Activated CD4-positive, alpha-beta T cell treated with anti-CD3 and anti-CD28 coated beads for 4 hours (primary cell): ENCODE data around the gene TOR4A.

Source experiments
- DNase-seq, 2 donors: peaks; one replicate each; pipeline ENCODE4 v3.0.0-alpha.2; 2020

The TOR4A gene

DNA sequence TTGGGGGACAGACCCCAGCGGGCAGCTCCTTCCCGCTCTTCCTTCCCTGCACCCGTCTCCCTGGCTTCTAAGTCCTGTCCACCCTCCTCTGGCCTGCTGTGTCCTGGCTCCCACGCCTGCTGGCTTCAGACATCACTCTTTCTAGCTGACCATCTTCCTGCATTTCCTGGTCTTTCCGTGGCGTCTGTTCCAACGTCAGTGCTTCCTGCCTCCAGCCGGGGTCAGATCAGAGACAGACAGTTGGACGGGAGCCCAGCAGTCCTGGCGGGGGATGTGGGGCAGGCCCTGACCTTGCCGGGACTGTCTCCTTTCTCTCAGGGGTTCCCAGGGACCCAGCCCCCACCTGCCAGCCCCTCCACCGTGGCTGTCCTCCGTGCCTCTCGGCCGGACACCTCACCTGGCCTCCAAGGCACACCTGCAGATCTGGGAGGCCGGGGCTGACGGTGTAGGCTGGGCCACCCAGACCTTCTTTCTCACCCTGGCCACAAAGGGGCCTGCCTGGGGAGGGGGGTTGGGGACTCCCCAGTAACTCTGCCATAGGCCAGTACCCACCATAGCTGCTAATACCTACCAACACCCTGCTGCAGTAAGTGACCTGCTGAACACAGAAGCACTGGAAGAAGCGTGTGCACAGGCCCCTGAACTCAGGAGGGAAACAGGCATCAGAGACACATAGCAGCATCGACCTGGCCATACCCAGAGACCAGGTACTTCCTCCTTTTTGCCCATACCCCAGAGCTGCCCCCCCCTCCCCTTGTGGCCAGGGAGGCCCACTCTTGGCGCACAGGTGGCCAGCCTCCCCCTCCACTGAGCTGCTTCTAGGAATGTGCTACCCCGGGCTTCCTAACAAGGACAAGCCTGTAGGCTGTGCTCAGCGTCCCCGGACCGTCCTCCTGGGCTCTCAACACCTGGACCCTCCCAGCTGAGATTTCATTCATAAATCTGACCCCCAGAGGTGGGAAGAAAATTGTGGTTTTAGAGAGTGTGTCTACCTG lies 19.4 kb downstream of the TOR4A start:
- DNase-seq, result no peak

DNA sequence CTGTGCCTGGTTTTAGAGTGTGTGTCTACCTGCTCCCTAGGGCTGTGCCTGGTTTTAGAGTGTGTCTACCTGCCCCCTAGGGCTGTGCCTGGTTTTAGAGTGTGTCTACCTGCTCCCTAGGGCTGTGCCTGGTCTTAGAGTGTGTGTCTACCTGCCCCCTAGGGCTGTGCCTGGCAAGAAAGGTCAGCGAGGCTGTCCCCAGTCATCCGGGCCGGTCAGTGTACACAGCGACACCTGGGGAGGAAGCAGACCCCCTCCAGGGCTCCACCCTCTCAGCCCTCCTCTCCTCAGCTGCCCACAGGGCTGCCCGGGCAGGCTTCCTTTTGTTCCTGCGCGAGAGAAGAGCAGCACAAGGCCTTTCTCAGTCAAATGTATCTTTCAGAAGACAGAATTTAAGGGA lies 20.4 kb downstream of the TOR4A start:
- DNase-seq, result no peak

DNA sequence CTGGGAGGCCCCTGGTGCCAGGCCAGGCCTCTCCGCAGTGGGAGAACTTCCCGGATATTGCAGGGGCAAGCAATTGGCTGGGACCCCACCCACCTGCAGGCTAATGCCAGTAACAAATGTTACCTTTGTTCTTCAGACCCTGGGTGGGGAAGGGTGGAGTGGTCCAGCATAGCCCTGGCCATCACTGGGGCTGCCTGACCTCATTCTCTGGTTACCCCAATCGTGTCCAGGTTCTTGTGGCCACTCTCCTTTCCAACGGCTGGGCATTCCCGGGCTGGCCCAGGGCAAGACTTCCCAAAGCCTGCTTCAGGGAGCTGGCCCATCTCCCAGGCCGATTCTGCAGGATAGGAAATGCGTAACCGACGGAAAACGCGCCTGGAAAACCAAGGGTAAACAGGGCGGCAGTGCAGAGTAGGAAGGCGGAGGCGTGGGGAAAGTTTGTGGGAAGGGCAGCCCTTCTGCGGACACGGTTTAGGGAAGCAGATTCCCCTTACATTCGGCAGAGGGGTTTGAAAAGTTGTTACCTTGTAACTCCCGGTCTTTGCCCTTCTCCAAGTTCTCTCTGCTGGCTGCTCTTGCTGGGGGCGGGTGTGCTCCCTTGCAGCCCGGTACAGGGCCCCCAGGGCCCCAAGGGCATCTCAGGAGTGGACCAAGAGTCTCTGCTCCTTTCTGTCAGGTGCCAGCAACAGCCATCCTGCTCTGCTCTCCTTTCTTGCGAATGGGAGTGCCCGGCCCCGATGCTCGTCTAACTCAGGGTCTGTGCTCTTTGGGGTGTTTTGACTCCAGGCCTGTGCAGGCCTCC lies 21.1 kb downstream of the TOR4A start:
- no peak for DNase-seq

DNA sequence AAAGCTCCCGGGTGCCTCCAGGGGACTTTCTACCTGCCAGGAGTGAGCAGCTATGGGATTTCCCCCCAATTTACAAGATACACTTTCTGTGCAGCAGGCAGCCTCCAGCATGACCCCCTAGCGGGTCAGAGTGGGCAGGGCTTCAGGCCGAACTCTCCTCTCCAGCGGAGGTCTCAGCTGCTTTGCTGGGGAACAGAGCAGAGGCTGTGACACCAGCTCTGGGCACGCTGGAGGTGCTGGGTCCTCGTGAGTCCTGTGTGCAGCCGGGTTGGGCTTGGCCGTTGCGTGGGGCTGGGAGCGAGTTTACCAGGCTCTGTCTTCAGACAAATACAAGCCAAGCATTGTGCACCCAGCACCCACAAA lies 21.7 kb downstream of the TOR4A start:
- DNase-seq, result no peak

DNA sequence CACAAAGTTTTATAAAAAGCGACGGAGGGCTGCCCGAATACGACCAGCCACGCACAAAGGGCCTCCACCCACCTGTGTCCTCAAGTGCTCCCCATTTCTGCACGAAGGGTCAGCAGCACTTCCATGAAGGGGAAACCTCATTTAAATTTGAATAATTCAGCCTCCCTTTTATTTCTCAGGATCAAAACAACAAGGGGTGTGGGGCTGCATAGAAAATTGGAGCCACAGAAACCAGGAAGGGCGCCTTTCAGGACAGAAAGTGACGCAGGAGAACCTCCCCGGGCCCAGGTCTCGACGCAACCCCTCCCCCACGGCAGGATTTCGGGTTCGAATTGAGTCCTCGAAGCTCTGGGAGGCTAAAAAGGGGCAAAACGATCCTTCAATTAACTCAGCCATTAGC lies 22.4 kb downstream of the TOR4A start:
- no peak for DNase-seq

DNA sequence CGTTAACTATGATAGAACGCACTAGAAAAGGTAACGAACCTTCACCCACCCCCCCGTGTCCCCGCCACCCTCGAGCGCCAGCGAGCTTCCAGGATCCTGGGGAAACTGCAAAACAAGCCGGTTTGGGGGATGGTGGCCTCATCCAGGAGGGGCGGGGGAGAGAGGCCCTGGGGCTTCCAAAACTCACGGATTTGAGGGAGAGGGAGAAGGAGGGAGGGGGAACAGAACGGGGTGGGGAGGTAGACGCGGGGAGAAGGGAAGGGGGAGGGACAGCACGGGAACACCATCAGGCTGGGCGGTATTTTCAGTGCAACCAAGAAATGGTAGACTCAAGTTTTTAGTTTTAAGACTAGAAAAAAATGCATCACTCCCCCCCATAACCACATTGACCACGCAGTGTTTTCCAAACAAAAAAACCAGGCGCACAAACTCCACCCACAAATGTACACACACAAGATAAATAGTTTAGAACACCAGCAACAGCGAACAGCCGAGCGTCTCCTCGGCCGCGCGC lies 23.1 kb downstream of the TOR4A start:
- no peak for DNase-seq

DNA sequence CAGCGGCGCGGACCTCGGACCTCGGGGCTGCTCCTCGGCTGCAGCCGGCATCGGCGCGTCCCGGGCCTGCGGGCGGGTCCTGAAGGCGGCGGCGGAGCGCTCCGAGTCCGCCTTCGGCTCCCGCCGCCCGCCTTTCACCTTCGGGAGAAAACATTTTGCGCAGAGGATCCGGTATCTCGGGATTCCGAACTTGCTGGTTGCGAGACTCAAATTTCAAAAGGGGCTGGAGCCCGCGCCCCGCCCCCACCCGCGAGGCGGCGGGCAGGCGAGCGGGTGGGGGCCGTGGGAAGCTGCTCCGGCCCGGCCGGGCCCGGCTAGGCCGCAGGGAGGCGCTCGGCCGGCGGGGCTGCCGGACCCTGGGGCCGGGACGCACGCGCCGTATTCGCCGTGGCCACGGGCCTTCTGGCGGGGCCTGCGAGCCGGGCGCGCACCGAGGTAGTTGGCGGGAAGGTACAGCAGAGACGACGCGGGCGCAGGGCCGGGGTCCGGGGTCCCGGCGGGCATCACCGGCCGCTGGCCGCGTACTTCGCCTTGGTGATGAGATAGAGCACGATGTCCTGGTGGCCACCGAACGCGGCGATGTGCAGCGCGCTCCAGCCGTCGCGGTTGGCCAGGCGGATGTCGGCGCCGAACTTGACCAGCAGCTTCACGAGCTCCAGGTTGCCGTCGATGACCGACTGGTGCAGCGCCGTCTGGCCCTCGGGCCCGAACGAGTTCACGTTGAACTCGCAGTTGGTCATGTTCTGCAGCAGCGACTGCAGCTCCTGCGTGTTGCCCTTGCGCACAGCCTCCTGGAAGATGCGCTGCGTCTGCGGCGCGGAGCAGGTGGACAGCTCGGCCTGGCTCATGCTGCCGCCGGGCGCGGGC lies 23.8 kb downstream of the TOR4A start:
- DNase-seq, result no peak

DNA sequence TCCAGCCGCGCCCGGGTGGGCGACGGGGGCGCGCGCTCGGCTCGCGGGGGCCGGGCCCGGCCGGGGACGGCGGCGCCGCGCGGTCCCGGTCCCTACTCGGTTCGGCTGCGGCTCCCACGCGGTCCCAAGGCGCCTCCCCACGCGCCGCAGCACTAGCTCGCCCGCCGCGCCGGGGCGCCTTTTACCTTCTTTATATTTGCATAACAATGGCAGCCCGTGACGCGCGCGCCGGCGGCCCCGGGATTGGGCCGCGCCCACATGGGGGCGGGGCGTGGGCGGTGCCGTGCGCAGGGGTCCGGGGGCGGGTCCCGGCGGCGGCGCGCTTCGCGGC lies 24.6 kb downstream of the TOR4A start, which contains the start of gene NRARP:
TSS of gene NRARP (minus strand) at position 154 of the 331 bp plus-strand sequence. CDS start 343 bp downstream, outside the sequence.
- DNase-seq, result peak; percentile 94 to 96

DNA sequence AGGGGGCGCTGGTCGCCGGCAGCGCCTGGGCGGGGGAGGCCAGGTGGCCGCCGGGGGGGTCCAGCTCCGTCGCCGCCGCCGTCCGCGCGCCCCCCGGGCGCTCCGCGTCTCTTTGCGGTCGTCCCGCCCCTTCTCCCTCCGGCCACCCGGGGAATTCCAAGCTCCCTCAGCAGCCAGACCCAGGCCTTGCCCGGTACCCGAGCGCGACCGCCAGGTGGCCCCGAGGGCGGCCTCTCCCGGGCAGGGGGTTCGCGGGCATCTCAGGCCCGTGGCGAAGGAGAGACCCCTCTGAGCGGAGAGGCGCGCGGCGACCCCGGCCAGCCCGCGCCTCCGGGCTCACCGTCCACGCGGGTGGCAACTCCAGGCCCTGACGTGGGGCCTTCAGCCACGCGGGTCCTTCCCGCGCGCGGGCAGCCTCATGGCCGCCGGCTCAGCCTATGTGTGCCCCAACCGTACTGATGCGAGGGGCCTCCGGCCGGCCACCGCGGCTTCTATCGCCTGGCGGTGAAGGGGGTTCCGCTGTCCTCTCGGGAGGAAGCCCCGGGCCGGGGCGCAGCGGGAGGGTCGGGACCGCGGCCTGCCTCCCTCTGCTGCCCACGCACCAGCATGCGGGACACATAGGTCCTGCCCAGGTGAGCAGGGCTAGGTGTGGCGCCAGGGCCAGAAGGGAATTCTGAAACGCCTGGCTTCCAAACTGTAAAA lies 25.1 kb downstream of the TOR4A start:
- no peak for DNase-seq

DNA sequence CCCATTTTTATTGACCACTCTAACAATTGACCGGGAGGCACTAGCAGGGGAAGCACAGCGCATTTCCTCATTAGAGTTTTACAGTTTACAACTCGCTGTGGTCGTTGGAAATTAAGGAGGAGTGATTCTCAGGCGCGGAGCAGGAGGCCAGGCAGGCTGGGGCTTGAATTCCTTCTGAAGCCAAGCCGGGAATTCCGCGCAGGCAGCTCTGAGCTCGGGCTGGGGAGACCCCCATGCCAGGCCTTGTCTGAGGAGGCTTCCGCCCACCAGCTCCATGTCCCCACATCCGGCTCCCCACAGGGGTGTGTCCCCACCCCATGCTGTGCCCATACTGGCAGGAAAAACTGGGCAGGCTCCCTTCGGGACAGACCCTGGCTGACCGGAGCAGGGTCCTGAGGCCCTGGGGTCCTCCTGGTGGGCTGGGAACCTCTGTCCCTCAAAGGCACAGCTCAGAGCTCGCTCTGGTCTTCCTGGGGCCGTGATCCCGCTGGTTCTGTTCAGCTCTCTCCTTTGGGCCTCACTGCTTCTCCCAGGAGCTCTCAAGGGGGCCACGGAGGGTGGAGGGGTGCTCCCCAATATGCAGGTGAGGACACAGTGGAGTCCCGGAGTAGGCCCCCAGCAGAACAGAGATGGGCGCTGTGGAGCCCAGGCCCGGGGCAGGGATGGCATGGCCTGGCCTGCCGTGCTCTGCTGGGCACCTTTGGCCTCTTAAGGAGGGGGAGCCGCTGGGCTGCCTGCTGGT lies 25.8 kb downstream of the TOR4A start:
- no peak for DNase-seq

DNA sequence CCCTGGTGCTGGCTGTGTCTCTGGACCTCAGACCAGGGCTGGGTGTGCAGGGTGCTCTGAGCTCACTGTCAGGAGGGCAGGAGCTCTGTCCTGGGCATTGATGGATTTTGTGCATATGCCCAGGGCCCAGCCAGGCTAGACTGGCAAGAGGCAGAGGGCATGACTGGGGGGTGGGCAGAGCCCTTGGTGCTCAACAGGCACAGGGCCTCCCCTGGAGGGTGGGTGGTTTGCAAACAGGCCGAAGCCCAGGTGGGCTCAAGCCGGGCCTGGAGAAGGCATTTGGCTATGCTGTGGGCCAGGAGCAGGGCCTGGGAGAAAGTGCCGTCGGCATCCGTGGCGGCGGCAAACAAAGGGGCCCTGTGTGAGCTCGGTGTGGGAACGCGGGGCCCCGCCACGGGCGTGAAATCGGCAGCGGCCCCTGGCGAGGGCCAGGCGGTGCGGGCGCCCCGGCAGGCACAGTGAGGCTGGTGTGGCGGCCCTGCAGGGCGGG lies 26.4 kb downstream of the TOR4A start:
- no peak for DNase-seq

DNA sequence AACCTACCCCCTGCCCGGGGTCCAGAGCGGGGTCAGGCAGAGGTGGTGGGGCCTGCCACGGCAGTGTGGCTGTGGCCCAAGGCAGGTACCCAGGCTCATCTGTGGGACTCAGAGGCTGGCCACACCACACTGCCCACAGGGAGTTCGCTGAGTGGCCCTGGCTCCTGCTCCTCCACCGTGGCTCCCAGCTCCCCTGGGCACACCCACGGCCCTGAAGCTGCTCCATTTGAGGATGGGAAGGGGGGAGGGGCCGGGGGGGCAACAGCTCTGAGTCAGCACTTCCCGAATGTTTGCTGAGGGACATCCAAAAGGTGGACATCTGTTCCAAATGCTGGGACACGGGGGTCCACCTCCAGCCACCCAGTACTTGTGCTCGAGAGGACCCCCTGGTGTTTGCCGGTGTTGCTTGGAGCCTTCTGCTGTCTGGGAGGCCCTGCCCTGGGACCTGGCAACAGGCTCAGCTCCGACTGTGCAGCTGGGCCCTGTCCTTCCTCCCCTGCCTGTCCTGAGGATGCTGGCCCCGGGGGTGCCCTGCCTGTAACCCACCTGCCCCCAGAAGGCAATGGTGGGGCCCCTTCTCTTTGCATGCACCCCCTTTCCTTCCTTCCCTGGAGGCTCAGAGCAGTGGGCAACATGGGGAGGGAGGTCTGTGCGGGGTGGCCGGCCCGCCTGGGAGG lies 27.0 kb downstream of the TOR4A start:
- no peak for DNase-seq

DNA sequence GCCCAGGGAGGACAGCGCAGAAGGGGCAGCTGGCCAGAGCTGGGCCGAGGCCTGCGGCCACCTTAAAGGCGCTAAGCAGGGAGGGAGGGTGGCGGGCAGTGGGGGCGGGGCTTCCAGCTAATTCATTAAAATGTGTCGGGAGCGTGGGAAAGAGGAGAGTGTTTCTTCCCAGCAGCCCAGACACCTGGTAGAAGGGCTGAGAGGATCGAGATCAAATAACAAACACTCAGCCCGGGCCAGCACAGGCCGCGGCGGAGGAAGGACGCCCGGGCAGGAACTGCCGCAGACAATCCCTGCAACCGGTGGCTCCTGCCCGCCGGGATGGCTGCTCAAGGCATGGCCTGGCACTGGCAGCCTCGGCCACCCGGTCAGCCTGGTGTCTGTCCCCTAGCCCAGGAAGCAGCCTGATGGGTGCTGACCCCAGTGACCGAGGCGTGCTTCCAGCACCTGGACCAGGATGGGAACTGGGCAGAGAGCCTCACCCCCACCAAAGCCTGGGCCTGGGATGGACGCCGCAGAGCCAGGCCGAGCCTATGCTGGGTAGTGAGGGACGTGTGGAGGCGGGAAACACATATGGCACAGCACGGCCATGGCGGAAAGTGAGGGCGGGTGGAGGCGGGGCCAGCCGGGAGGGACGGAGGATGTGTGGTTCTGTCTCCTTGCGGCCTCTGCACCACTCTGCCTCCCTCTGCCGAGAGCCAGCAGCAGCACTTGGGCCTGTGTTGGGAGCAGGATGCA lies 27.7 kb downstream of the TOR4A start:
- DNase-seq, result peak; percentile 51 to 54

DNA sequence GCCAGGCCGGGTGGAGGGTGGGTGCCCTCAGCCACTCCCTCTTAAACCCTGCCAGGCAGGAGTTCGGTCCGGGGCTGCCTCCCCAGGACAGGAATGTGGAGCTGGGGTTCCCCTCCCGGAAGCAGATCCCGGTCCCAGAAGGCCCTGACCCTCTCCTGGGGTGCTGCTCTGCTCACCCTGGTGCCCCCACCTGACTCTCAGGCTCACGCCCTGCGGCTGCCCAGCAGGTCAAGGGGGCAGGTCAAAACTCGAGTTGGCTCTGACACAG lies 28.2 kb downstream of the TOR4A start:
- DNase-seq, result no peak

DNA sequence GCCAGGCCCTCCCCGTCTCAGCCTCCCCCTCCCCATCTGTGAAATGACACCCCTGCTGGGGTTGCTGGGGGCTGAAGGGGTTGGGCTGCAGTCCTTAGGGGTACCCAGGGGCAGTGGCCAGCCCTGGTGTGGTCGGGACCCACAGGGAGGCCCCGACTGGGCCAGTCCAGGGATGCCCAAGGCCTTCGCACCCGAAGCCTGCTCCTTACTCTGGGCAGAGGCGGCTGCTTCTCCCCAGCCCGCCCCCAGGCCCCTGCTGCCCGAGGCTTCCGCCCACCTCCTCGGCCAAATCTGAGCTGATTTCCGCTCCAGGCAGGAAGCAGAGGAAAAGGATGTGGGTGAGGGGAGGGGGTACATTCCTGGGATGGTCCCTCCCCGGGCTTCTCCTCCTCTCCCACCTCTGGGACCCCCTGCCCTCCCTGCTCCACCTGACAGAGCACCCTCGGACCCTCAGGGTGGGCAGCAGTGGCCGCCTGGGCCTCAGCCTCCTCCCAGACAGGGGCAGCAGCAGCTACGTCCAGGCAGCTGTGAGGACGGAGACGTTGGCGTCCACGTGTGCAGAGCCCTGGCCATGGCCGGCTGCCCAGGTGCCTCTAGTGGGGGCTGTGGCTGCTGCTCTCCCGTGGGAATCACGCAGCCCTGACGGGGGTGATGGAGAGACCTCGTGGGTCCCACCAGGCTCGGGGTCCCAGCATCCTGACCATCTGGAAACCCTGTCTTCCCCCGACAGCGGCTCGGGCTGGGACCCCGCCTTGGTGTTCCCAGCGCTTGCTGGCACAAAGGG lies 28.7 kb downstream of the TOR4A start:
- DNase-seq, result no peak

DNA sequence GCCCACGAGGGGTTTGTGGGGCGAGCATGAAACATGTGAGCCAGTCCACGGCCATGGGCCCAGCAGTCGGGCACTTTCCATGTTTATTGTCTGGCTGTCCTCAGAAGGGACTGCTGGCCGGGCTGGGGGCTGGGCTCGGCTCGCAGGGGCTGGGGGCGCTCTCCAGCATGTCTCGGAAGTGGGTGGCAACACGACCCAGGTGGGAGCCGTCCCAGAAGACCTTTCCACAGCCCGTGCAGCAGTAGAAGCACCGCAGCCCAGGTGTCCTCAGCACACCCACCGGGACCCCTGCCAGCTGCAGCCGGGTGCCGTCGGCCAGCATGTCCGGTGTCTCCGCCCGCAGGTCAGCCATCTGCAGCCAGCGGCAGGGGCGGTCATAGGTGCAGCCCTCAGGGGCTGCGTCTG lies 29.3 kb downstream of the TOR4A start:
- DNase-seq, result no peak

DNA sequence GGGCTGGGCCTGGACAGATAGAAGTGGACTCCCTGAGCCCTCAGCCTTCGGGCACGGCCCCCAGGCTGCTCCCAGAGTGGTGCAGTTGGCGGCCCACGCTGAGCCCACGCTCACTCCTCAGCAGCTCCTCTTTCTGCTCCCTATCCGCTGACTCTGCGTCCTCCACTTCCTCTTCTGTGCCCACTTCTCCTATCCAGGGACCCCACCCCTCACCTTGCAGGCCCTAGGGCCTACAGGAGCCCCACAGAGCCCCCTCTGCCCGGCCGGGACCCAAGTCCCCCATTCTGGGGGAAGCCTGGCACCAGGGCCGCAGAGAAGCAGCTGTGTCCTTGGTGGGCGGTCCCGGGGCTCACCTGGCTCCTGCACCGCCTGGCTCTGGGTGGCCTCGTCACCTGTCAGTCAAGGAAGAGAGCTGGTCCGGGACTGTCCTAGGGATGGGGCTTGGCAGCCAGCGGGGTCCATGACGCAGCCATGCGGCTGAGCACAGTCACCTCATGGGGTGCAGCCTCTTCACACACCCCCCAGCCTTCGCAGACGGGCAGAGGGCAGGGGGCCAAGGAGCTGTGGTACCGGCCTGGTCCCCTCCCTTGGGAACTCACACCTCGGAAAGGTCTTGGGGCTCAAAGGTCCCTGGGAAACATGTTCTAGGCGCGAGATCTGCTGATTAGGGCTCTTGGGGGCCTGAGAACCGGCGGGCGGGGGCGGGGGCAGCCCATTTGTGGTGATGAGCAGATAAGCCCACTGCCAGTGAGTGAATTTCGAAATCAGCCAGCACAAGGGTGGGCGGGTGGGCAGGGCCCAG lies 29.9 kb downstream of the TOR4A start:
- no peak for DNase-seq

DNA sequence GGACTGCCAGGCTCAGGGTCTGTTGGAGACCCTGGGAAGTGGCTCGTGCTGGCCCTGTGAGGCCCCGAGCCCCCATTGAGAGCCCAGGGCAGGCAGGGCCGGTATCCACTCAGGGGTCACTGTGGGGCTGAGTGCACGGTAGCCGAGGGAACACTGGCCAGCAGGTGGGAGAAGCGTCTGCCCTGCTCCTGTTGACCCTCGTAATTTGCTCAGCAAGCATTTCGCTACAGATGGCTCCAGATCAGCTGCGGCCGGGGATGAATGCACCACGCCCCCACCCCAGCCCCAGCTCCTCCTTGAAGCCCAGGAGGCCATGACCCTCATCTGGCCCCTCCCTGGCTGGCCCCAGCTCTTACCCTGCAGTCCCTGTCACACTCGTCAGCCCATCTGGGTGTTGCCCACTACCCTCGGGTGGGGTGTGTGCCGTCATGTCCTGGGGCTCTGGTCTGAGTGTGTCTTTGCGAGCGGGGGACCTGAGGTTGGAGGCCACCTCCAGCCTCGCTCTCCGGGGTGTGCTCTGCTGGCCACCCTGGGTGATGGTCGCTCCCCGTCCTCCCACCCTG lies 30.6 kb downstream of the TOR4A start:
- DNase-seq, result no peak
